ENCODE measurements around the gene STIM1.

- TF ChIP-seq CTCF (IDR thresholded peaks at IDR 0.05): no peak
- TF ChIP-seq POLR2A (IDR thresholded peaks at IDR 0.05): no peak
Observed at GRCh38 chr11:4093519-4094347, 238.3 kb downstream of the STIM1 start.

Data from right lobe of liver (tissue), 4 donors.